AG04450 (cell line): ENCODE results near the gene CNTNAP4. TPM values are rescaled to one million over a fixed set of nuclear protein-coding genes. Genes with fewer than 3 reads are reported as not detected.

Source experiments
- CTCF ChIA-PET: fragments of 300-600, 350-600 bp; formaldehyde crosslinking; extraction: SDS; loops from one replicate; lab custom pipeline; 2022; ENCODE audit warnings: antibody characterized with exemption, inconsistent platforms; lab: Charles Lee
- POLR2A ChIA-PET: fragments of 350-600 bp; formaldehyde crosslinking; extraction: SDS; loops from one replicate; lab custom pipeline; 2021; ENCODE audit warnings: antibody characterized with exemption, inconsistent platforms; lab: Yijun Ruan, JAX
- DNase-seq: peaks from one replicate; pipeline ENCODE4 v3.0.0-alpha.2; 2011; ENCODE audit warnings: low read depth, low spot score
- H3K27ac ChIP-seq: one replicate; pipeline ENCODE4 v1.5.1; 2012; ENCODE audit warnings: low read depth, low read length, control low read depth
- H3K27me3 ChIP-seq: one replicate; pipeline ENCODE4 v1.6.0; 2012; ENCODE audit warnings: low read length; ENCODE audit not compliant: control insufficient read depth, insufficient read depth
- H3K4me3 ChIP-seq: 2 replicates; pipeline ENCODE4 v1.5.1; 2011; ENCODE audit warnings: mild to moderate bottlenecking, low read depth, low read length, control low read depth
- H3K9me3 ChIP-seq: 2 replicates; pipeline ENCODE4 v1.5.1; 2012; ENCODE audit warnings: low read length; ENCODE audit not compliant: control insufficient read depth, insufficient read depth
- CTCF ChIP-seq: IDR thresholded peaks from 2 replicates; pipeline ENCODE4 v1.5.1; 2011; ENCODE audit warnings: low read depth, low read length, control low read depth, inconsistent platforms
- polyA plus RNA-seq: library from polyadenylated mRNA; depleted of rRNA; stranded (reverse); fragments of >200 nt; gene quantifications from 2 replicates; pipeline ENCODE4 v1.2.3, GENCODE V29; 2011

The CNTNAP4 gene
- polyA plus RNA-seq, 1 experiment = not detected

- CTCF ChIA-PET = no interaction called here
- TF ChIP-seq CTCF = no peak
- no peak overlapping the region for H3K27ac ChIP-seq
- no peaks in the 10 kb centered on the region for H3K27me3 ChIP-seq
- H3K4me3 ChIP-seq = no peak overlapping the region
- POLR2A ChIA-PET = no interaction called here
- no peak for DNase-seq
- no peaks in the 10 kb centered on the region for H3K9me3 ChIP-seq
Observed at GRCh38 chr16:76346210-76346609, 69.0 kb downstream of the CNTNAP4 start.

- no peak for TF ChIP-seq CTCF
- no peak for DNase-seq
- no peak overlapping the region for H3K27ac ChIP-seq
- POLR2A ChIA-PET = no interaction called here
- CTCF ChIA-PET = no interaction called here
- H3K27me3 ChIP-seq = no peaks in the 10 kb centered on the region
- H3K4me3 ChIP-seq = no peak overlapping the region
- H3K9me3 ChIP-seq = no peaks in the 10 kb centered on the region
Observed at GRCh38 chr16:76351441-76351840, 74.2 kb downstream of the CNTNAP4 start.

- TF ChIP-seq CTCF = no peak
- POLR2A ChIA-PET = no interaction called here
- CTCF ChIA-PET = no interaction called here
- no peak overlapping the region for H3K27ac ChIP-seq
- H3K9me3 ChIP-seq = no peaks in the 10 kb centered on the region
- no peak overlapping the region for H3K4me3 ChIP-seq
- no peak for DNase-seq
- H3K27me3 ChIP-seq = no peaks in the 10 kb centered on the region
Observed at GRCh38 chr16:76360404-76360803, 83.2 kb downstream of the CNTNAP4 start.

GRCh38 chr16:76370344-76370743 lies 93.1 kb downstream of the CNTNAP4 start:
- no peak overlapping the region for H3K27ac ChIP-seq
- POLR2A ChIA-PET = no interaction called here
- no peaks in the 10 kb centered on the region for H3K9me3 ChIP-seq
- TF ChIP-seq CTCF = no peak
- H3K27me3 ChIP-seq = no peaks in the 10 kb centered on the region
- CTCF ChIA-PET = no interaction called here
- H3K4me3 ChIP-seq = no peak overlapping the region
- no peak for DNase-seq

GRCh38 chr16:76371441-76371840 lies 94.2 kb downstream of the CNTNAP4 start:
- CTCF ChIA-PET = no interaction called here

More at GRCh38 chr16:76371441-76371840, 94.2 kb downstream of the CNTNAP4 start:
- POLR2A ChIA-PET = no interaction called here
- no peaks in the 10 kb centered on the region for H3K27me3 ChIP-seq
- no peak overlapping the region for H3K4me3 ChIP-seq
- TF ChIP-seq CTCF = no peak
- no peak overlapping the region for H3K27ac ChIP-seq
- DNase-seq = no peak
- no peaks in the 10 kb centered on the region for H3K9me3 ChIP-seq
